Neural progenitor cell (in vitro differentiated cells): ENCODE measurements around the gene BIN2.

Experiments used
- EZH2 ChIP-seq: fragments of 200-600 bp; sonication (generic); IDR thresholded peaks from 2 replicates; pipeline ENCODE4 v1.6.1; 2017; ENCODE audit warnings: antibody characterized with exemption, mild to moderate bottlenecking, moderate library complexity
- EZH2phosphoT487 ChIP-seq: fragments of 200-600 bp; sonication (generic); IDR thresholded peaks from 2 replicates; pipeline ENCODE4 v1.6.1; 2017; ENCODE audit warnings: antibody characterized with exemption
- TF ChIP-seq, protein P1 (sequence below): fragments of 200-600 bp; sonication (generic); IDR thresholded peaks from 2 replicates; pipeline ENCODE4 v1.5.1; 2017; ENCODE audit warnings: antibody characterized with exemption, mild to moderate bottlenecking

DNA sequence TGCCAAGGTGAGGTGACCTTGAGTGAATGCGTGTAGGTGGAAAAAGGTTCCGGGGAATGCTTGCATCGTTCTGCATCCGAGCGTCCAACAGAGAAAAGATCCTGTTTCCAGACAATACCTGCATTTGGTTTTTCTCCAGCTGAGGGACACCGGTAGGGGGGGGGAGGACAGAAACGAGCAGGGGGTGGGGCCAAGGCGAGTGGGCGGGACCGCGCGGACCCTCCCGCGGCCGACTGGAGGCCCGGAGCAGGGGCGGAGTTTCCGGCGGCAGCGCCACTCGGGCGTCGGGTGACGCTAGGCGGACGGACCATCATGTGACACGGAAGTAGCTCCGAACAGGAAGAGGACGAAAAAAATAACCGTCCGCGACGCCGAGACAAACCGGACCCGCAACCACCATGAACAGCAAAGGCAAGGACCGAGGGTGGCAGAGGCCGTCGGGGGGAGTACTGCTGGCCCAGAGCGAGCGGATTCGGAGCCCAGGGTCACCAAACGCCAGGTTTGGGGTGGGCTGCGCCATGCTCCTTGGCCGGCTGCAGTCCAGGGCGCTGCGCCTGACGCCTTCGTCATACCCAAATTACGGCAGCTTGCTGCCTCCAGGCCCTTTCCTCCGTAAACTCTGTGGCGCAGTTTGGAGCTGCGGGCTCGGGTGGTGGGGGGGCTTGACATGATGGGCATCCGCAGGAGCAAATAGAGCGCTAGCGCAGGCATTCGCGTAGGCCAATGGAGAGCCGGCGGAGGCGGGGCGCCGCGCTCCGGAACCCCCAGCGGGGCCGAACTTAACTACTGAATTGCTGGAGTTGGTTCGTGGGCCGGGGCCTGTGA, 85.3 kb downstream of the BIN2 start, which contains the start of gene DAZAP2:
- TF ChIP-seq, protein P1, sequence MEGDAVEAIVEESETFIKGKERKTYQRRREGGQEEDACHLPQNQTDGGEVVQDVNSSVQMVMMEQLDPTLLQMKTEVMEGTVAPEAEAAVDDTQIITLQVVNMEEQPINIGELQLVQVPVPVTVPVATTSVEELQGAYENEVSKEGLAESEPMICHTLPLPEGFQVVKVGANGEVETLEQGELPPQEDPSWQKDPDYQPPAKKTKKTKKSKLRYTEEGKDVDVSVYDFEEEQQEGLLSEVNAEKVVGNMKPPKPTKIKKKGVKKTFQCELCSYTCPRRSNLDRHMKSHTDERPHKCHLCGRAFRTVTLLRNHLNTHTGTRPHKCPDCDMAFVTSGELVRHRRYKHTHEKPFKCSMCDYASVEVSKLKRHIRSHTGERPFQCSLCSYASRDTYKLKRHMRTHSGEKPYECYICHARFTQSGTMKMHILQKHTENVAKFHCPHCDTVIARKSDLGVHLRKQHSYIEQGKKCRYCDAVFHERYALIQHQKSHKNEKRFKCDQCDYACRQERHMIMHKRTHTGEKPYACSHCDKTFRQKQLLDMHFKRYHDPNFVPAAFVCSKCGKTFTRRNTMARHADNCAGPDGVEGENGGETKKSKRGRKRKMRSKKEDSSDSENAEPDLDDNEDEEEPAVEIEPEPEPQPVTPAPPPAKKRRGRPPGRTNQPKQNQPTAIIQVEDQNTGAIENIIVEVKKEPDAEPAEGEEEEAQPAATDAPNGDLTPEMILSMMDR = peak; percentile 15
- no peak for TF ChIP-seq EZH2
- TF ChIP-seq EZH2phosphoT487 = no peak
